OCI-LY7 (cell line): ENCODE measurements around the gene IGSF11.

Source experiments
- EZH2phosphoT487 ChIP-seq: fragments of 200-600 bp; sonication (generic); IDR thresholded peaks from 2 replicates; pipeline ENCODE4 v1.6.1; 2018; ENCODE audit warnings: low read depth, borderline replicate concordance, mild to moderate bottlenecking, mixed run types, antibody characterized with exemption, low read length, moderate library complexity, mixed read lengths
- TF ChIP-seq, protein P1 (sequence below): fragments of 200-600 bp; sonication (generic); conservative IDR thresholded peaks from 2 replicates; pipeline ENCODE4 v1.5.1; 2014; ENCODE audit warnings: mild to moderate bottlenecking, antibody characterized with exemption, low read length, moderate library complexity, mixed read lengths

DNA sequence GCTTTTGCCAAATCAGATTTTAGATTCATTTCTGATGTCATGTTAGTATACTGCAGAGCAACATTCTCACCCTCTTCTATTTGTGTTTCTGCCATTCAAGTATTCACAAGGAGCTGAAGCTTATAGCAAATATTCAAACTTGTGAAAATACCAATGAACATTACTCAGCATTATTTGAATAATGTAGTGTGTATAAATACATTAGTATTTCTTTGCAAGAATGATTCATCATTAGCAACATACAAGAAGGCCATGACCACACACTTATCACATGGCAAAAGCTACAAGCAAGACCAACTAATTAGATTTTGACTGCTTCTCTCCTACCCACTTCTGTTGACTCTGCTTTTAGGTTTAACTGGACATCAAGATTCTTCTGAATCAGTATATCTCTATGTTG, 124.9 kb downstream of the IGSF11 start:
- TF ChIP-seq, protein P1, sequence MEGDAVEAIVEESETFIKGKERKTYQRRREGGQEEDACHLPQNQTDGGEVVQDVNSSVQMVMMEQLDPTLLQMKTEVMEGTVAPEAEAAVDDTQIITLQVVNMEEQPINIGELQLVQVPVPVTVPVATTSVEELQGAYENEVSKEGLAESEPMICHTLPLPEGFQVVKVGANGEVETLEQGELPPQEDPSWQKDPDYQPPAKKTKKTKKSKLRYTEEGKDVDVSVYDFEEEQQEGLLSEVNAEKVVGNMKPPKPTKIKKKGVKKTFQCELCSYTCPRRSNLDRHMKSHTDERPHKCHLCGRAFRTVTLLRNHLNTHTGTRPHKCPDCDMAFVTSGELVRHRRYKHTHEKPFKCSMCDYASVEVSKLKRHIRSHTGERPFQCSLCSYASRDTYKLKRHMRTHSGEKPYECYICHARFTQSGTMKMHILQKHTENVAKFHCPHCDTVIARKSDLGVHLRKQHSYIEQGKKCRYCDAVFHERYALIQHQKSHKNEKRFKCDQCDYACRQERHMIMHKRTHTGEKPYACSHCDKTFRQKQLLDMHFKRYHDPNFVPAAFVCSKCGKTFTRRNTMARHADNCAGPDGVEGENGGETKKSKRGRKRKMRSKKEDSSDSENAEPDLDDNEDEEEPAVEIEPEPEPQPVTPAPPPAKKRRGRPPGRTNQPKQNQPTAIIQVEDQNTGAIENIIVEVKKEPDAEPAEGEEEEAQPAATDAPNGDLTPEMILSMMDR, result no peak
- no peak for TF ChIP-seq EZH2phosphoT487
